ENCODE data around the gene ADAM12.

ADAM12 gene

GRCh38 chr10:126408953-126409641 lies 20.8 kb upstream of the ADAM12 start:
- DNase-seq (ENCODE audit: extremely low spot score, insufficient read length, low read depth) (no peak), FAIRE-seq (no peak)

GRCh38 chr10:126407831-126408230 lies 19.6 kb upstream of the ADAM12 start:
- no peak for FAIRE-seq
- no peak for DNase-seq (ENCODE audit: extremely low spot score, insufficient read length, low read depth)

GRCh38 chr10:126405239-126405775 lies 17.0 kb upstream of the ADAM12 start:
- DNase-seq (ENCODE audit: extremely low spot score, insufficient read length, low read depth) = no peak
- FAIRE-seq = no peak

GRCh38 chr10:126402721-126403695 lies 14.7 kb upstream of the ADAM12 start:
- DNase-seq (ENCODE audit: extremely low spot score, insufficient read length, low read depth) (no peak), FAIRE-seq (no peak)

GRCh38 chr10:126400641-126401040 lies 12.4 kb upstream of the ADAM12 start:
- no peak for FAIRE-seq
- no peak for DNase-seq (ENCODE audit: extremely low spot score, insufficient read length, low read depth)

DNA sequence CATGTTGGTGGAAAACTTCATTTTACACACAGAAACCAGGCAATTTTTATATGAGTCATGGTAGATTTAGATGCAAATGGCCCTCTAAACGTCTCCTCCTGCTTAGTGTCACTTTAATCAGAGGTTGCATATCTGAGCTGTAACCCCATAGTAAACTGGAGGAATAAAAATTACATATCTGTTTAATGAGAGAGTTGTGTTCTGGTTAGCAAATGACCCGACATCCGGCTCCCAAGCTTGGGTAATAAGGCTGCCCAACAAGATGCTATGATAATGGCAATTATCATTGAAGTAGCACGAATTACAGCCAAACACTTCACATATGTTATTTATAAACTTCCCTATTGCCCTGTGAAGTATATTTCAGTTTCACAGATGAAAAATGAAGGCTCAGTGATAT lies 10.6 kb upstream of the ADAM12 start:
- no peak for FAIRE-seq

DNA sequence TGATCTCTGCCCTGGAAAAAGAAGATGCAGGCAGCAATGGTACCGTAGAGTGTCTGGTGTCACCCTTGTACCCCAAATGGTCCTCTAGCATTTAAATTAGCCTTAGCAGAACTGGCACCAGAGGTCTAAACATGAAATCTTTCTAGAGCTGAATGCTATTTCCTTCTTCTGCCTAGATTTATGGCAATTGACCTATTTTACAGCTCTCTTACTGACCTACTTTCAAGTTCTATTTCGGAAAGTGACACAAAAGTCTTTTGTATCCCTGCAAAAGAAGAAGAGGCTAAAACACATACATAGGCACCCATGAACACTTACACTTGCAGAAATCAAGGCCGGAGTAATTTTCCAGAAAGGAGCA lies 10.1 kb upstream of the ADAM12 start:
- DNase-seq (ENCODE audit: extremely low spot score, insufficient read length, low read depth) (no peak), FAIRE-seq (no peak)

More for the DNA sequence above, 10.6 kb upstream of the ADAM12 start:
- DNase-seq (ENCODE audit: extremely low spot score, insufficient read length, low read depth) = no peak

DNA sequence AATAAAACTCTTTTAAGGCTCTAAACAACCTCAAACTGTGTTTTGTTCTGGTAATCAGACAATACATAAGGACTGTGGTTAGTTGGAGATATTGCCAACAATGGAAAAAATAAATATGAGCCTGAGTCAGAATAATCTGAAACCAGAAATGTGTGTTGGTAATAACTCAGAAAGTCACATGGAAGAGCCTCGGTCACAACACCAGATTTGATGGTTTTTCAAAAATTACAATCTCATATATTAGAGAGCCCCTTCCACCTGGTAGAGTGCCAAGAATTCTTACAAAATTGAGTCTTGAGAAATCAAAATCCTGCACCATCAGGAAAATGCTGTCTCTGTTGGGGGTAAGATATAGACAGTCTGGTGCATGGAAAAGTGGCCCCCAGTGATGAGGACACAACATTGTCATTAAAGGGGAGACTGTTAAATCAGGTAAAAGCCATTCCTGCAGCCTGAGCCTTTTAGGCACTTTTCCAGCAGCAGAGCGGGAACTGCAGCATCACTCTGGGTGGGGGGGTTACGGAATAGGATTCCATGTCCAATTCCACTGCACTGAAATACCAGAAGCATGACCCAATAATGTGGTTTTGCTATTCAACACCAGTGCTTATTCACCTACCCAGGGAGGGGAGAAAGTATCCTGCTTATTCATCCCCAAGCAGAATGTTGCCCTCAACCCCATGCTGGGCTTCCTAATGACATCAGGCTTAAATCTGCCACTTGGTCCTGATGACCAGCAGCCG lies 9.5 kb upstream of the ADAM12 start:
- DNase-seq (ENCODE audit: extremely low spot score, insufficient read length, low read depth) (no peak), FAIRE-seq (no peak)

- no peak for DNase-seq (ENCODE audit: extremely low spot score, insufficient read length, low read depth)
- no peak for FAIRE-seq
Observed at GRCh38 chr10:126397156-126397555, 8.9 kb upstream of the ADAM12 start.

GRCh38 chr10:126394948-126395347 lies 6.7 kb upstream of the ADAM12 start:
- DNase-seq (ENCODE audit: extremely low spot score, insufficient read length, low read depth) (no peak), FAIRE-seq (no peak)

DNA sequence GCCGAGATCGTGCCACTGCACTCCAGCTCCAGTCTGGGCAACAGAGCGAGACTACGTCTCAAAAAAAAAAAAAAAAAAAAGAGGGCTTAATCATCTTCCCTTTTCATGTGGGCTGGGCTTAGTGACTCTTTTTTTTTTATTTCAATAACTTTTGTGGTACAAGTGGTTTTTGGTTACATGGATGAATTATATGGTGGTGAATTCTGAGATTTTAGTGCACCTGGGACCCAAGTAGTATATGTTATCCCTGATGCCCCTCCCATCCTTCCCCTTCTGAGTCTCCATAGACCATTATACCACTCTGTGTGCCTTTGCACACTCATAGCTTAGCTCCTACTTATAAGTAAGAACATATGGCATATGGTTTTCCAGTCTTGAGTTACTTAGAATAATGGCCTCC lies 4.8 kb upstream of the ADAM12 start:
- no peak for FAIRE-seq
- no peak for DNase-seq (ENCODE audit: extremely low spot score, insufficient read length, low read depth)

DNA sequence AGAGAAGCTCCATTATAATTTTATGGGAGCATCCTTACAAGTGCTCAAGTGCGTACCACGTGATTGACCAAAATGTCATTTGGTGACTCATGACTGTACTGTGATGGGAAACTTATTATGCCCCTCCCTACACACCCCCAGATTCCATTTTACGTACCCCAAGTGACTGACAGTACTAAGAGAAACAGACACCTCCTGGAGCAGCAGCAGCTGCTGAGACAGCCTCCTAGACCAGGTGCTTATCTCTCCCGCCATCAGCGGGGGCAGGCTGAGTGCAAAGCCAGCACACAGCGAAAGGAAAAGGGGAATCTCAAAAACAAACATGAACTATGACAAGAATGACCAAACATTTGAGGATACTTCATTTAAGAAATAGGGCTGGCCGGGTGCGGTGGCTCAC lies 4.2 kb upstream of the ADAM12 start:
- FAIRE-seq = no peak
- DNase-seq (ENCODE audit: extremely low spot score, insufficient read length, low read depth) = no peak

DNA sequence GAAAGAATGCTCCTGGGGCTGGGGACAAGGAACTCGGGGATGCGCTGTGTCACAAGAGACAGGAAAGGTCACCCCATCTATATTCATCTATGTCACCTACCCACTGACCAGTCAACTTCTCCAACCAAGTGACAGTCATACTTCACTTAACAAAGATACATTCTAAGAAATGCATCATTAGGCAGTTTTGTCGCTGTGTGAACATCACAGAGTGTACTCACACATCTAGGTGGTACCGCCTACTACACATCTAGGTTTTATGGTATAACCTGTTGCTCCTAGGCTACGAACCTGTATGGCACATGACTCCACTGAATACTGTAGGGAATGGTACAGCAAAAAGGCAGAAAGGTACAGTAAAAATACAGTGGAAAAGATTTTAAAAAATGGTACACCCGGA lies 3.8 kb upstream of the ADAM12 start:
- no peak for FAIRE-seq
- DNase-seq (ENCODE audit: extremely low spot score, insufficient read length, low read depth) = no peak

DNA sequence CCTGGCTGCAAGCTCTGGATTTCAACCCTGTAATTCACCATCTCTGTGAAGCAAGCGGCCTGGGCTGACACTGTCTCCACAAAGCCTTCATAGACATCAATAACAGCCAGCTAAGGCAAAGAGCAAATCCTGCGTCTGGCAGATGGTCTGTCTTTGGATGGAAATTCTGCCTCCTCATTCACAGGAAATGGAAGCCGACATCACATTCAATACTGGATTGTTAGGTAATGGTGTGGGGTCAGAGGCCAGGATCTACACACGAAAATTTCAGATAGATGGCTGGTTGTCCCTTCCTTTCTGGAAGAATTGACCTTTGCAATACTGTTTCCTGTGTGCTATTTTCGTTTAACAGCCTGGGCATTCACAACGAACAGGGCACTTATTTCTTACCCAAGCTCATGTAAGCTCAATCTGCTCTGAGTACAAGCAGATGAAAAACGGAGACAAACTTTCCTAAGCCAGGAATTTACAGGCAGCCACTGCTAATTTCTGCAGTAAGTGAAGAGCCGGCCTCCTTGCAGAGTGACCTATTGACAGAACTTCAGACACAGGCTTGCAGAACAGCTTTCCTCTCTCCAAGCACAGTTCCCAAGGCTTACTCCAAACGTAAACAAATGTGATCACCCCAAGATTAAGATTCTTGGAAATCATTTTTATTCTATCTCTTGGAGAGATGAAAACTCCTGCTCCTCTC lies 3.1 kb upstream of the ADAM12 start:
- FAIRE-seq (no peak), DNase-seq (ENCODE audit: extremely low spot score, insufficient read length, low read depth) (no peak)

DNA sequence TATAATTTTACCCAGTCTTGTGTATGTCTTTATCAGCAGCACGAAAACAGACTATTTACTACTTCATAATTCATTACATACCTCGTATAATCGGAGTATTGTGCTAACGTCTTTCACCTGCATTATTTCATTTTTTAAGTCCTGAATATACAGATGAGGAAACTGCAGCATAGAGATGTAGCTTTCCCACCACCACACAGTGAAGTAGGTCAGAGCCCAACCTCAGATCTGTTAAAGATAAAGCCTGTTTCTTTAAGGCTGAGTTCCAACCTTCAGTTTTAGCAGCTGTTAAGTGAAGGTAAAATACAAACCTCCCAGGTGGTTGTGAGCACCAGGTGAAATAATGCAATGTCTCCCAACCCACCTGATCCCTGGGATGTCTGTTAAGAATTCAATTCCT lies 2.0 kb upstream of the ADAM12 start:
- DNase-seq (ENCODE audit: extremely low spot score, insufficient read length, low read depth) (no peak), FAIRE-seq (no peak)

DNA sequence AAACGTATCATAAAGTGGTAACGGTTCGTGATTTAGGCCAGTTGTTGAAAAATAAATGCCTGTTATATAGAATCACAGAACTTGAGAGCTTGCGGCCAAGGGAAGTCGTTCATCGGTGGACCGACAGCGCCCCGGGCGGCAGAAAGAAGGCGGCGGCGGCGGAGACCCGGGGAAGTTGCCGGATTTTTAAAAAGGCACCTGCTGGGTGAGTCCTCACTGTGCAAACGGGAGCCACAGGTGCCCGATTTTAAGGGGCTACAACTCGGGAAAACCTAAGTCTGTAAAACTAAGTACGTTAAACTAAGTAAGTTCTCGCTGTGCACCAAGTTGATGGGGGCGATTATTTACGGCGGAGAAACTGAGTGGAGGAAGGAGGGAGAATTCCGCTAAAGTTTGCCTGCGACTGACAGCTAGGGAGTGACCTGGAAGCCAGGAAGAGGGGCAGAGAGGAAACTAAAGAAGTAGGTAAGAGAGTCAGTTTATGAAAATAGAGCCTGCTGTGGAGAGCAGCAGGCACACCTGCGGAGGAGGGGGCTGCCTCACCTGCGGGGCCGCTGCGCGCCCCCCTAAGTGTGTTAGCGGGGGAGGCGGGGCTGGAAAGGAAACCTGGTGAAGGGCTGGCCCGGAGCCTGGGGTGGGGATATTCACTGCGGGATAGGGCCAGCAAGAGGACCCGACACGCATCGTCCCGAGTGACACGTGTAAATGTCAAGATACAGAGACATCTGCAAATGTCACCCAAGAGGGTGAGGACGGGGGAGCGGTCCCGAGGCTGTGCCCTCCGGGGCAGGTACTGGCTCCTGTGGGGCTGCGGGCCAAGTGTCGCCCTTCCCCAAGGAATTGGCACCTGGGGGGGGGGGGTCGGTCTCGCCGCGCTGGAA lies 996 bp downstream of the ADAM12 start:
- DNase-seq (ENCODE audit: extremely low spot score, insufficient read length, low read depth) = no peak
- FAIRE-seq = no peak

GRCh38 chr10:126384269-126384873 lies 3.9 kb downstream of the ADAM12 start:
- FAIRE-seq (no peak), DNase-seq (ENCODE audit: extremely low spot score, insufficient read length, low read depth) (no peak)

DNA sequence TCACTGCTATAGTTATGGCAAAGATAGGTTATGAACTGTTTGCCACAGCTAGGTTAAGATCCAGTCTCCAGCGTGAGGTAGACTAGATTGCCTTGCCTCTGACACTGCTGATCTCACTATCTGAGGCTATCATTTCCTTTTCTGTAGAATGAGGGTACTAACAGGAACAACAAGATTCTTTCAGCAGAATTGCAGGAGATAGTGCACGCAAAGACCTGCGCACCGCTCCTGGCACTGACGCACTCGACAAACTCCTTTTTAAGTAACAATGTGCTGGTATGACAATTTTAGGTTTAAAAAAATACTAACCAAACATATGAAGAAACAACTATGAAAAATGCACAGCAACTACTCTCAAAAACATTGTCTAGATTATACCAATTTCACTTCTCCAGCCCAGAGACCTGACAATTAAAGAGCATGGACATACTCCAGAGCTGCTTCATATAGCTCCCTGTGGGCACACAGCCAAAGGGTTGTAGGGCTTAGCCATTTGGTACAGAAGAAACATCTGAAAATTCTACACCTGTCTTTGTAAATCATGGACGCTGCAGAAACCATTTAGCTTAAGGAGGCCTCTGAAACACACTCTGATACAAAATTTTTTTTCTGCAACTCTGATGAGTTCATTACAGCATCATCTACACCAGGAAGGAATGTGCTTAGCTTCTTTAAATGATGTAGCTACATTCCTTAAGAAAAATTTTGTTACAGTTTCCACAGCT lies 7.8 kb downstream of the ADAM12 start:
- no peak for DNase-seq (ENCODE audit: extremely low spot score, insufficient read length, low read depth)
- FAIRE-seq = no peak

All from GM18507 (cell line).